ENCODE results near the gene MEIS3. TPM values are rescaled to one million over a fixed set of nuclear protein-coding genes. Genes with fewer than 3 reads are reported as not detected.

MEIS3 gene
- total RNA-seq, 1 donor from 2014 or later, result 32.2 TPM

GRCh38 chr19:47421844-47422395, 2.6 kb upstream of the MEIS3 start:
- Mint-ChIP-seq H3K4me3 (peak overlapping the region; percentile 78), H3K27ac (peak overlapping the region; percentile 88), H3K36me3 (peaks cover 3% of the 10 kb centered on the region), H3K27me3 (ENCODE audit: insufficient read depth, low read depth) (peaks cover 30% of the 10 kb centered on the region), H3K9me3 (no peaks in the 10 kb centered on the region), H3K4me1 (peaks cover 53% of the 10 kb centered on the region)
- Histone ChIP-seq H3K79me2 (ENCODE audit: low read depth) (no peaks in the 10 kb centered on the region), H3K9me3 (ENCODE audit: low read depth) (no peaks in the 10 kb centered on the region), H3F3A (ENCODE audit: low read depth) (peaks cover 42% of the 10 kb centered on the region), H3K4me3 (peak overlapping the region; percentile 57), H3K36me3 (no peaks in the 10 kb centered on the region), H3K4me2 (peak overlapping the region; percentile 96), H4K20me1 (ENCODE audit: low read depth) (peaks cover 15% of the 10 kb centered on the region), H3K27ac (no peak overlapping the region), H3K4me1 (peaks cover 45% of the 10 kb centered on the region), H3K27me3 (peaks cover 64% of the 10 kb centered on the region), H2AFZ (replicated peaks) (peak overlapping the region; percentile 19), H3K9ac (no peak overlapping the region)
- no peak for TF ChIP-seq EZH2phosphoT487 (IDR thresholded peaks at IDR 0.05)
- TF ChIP-seq CTCF (IDR thresholded peaks at IDR 0.05), result no peak
- TF ChIP-seq EZH2 (IDR thresholded peaks at IDR 0.05), result no peak
- peak; percentile 84 for DNase-seq (ENCODE audit: low spot score)

GRCh38 chr19:47421244-47421786, 2.0 kb upstream of the MEIS3 start:
- Mint-ChIP-seq H3K4me1 (peaks cover 49% of the 10 kb centered on the region), H3K4me3 (peak overlapping the region; percentile 76), H3K9me3 (no peaks in the 10 kb centered on the region), H3K27me3 (ENCODE audit: insufficient read depth, low read depth) (peaks cover 32% of the 10 kb centered on the region), H3K27ac (peak overlapping the region; percentile 88), H3K36me3 (peaks cover 3% of the 10 kb centered on the region)
- Histone ChIP-seq H3F3A (ENCODE audit: low read depth) (peaks cover 37% of the 10 kb centered on the region), H3K4me1 (peaks cover 45% of the 10 kb centered on the region), H3K9ac (no peak overlapping the region), H3K4me3 (peak overlapping the region; percentile 57), H3K36me3 (no peaks in the 10 kb centered on the region), H3K27me3 (peaks cover 64% of the 10 kb centered on the region), H2AFZ (replicated peaks) (no peak overlapping the region), H3K79me2 (ENCODE audit: low read depth) (no peaks in the 10 kb centered on the region), H3K9me3 (ENCODE audit: low read depth) (no peaks in the 10 kb centered on the region), H3K4me2 (peak overlapping the region; percentile 96), H4K20me1 (ENCODE audit: low read depth) (peaks cover 21% of the 10 kb centered on the region), H3K27ac (no peak overlapping the region)
- DNase-seq (ENCODE audit: low spot score), result no peak
- no peak for TF ChIP-seq CTCF (IDR thresholded peaks at IDR 0.05)
- TF ChIP-seq EZH2 (IDR thresholded peaks at IDR 0.05), result no peak
- TF ChIP-seq EZH2phosphoT487 (IDR thresholded peaks at IDR 0.05), result no peak

GRCh38 chr19:47419789-47420188, 462 bp upstream of the MEIS3 start:
- Histone ChIP-seq H3K27ac (no peak overlapping the region), H3K9me3 (ENCODE audit: low read depth) (no peaks in the 10 kb centered on the region), H4K20me1 (ENCODE audit: low read depth) (peaks cover 29% of the 10 kb centered on the region), H3K79me2 (ENCODE audit: low read depth) (no peaks in the 10 kb centered on the region), H2AFZ (replicated peaks) (no peak overlapping the region), H3K4me1 (peaks cover 45% of the 10 kb centered on the region), H3K36me3 (no peaks in the 10 kb centered on the region), H3K4me2 (peak overlapping the region; percentile 96), H3K27me3 (peaks cover 64% of the 10 kb centered on the region), H3K4me3 (peak overlapping the region; percentile 57), H3K9ac (no peak overlapping the region), H3F3A (ENCODE audit: low read depth) (peaks cover 32% of the 10 kb centered on the region)
- Mint-ChIP-seq H3K27ac (peak overlapping the region; percentile 82), H3K4me1 (peaks cover 51% of the 10 kb centered on the region), H3K4me3 (peak overlapping the region; percentile 76), H3K27me3 (ENCODE audit: insufficient read depth, low read depth) (peaks cover 25% of the 10 kb centered on the region), H3K9me3 (no peaks in the 10 kb centered on the region), H3K36me3 (peaks cover 5% of the 10 kb centered on the region)
- no peak for TF ChIP-seq EZH2 (IDR thresholded peaks at IDR 0.05)
- no peak for TF ChIP-seq EZH2phosphoT487 (IDR thresholded peaks at IDR 0.05)
- TF ChIP-seq CTCF (IDR thresholded peaks at IDR 0.05), result no peak
- peak; percentile 33 for DNase-seq (ENCODE audit: low spot score)

All from neural progenitor cell (in vitro differentiated cells).